CD4-positive, alpha-beta T cell (primary cell): ENCODE measurements around the gene C17orf75. TPM values are rescaled to one million over a fixed set of nuclear protein-coding genes. Genes with fewer than 3 reads are reported as not detected.

Source experiments
- ATAC-seq: fragments of 200-7000 bp; cut with Tn5 transposase; one replicate; pipeline ENCODE4 v1.10.0; 2022; ENCODE audit warnings: mild to moderate bottlenecking; ENCODE audit not compliant: poor library complexity
- CTCF ChIA-PET: fragments of 350-600 bp; sonication (Branson Sonifier 250); formaldehyde crosslinking; loops from one replicate; lab custom pipeline; 2021; ENCODE audit warnings: antibody characterized with exemption, inconsistent platforms; lab: Charles Lee
- POLR2A ChIA-PET: fragments of 350-600 bp; sonication (Branson Sonifier 250); formaldehyde crosslinking; loops from one replicate; lab custom pipeline; 2021; ENCODE audit warnings: antibody characterized with exemption, inconsistent platforms; lab: Charles Lee
- DNase-seq, 14 experiments: peaks; one replicate each; pipeline ENCODE4 v3.0.0-alpha.2; 2013 to 2020; ENCODE audit warnings: mixed read lengths in 2 of 14
- H3K27ac ChIP-seq, 2 donors: one replicate each; pipeline versions ENCODE4 v1.5.1 to v1.7.0; 2013; ENCODE audit warnings: low read length in 2 of 2, low read depth in 1 of 2, mild to moderate bottlenecking in 1 of 2
- H3K27me3 ChIP-seq, 2 experiments: 1 replicate in 1 of 2; 2 replicates in 1 of 2; pipeline versions ENCODE4 v1.6.1 to v1.7.0; 2013; ENCODE audit warnings: low read length in 2 of 2, control low read depth in 1 of 2, mild to moderate bottlenecking in 1 of 2, moderate library complexity in 1 of 2; ENCODE audit not compliant: insufficient read depth in 2 of 2, control insufficient read depth in 1 of 2
- H3K36me3 ChIP-seq: one replicate; pipeline ENCODE4 v1.6.1; 2013; ENCODE audit warnings: low read length, control low read depth; ENCODE audit not compliant: insufficient read depth
- H3K4me1 ChIP-seq: one replicate; pipeline ENCODE4 v1.6.1; 2013; ENCODE audit warnings: low read length, control low read depth; ENCODE audit not compliant: insufficient read depth
- H3K4me3 ChIP-seq: one replicate; pipeline ENCODE4 v1.5.1; 2013; ENCODE audit warnings: mild to moderate bottlenecking, low read length, moderate library complexity
- H3K9me3 ChIP-seq, 2 experiments: 1 replicate in 1 of 2; 2 replicates in 1 of 2; pipeline versions ENCODE4 v1.6.1 to v1.7.0; 2013; ENCODE audit warnings: low read length in 2 of 2, mild to moderate bottlenecking in 2 of 2, control low read depth in 1 of 2, moderate library complexity in 1 of 2; ENCODE audit not compliant: control insufficient read depth in 1 of 2, insufficient read depth in 1 of 2
- H3K27ac Mint-ChIP-seq: one replicate; pipeline ENCODE4 v1.8.0; 2020; ENCODE audit warnings: mixed read lengths
- H3K27me3 Mint-ChIP-seq: one replicate; pipeline ENCODE4 v1.8.0; 2021; ENCODE audit warnings: mixed read lengths
- H3K36me3 Mint-ChIP-seq: one replicate; pipeline ENCODE4 v1.8.0; 2021; ENCODE audit warnings: low read depth, mixed read lengths
- H3K4me1 Mint-ChIP-seq: one replicate; pipeline ENCODE4 v1.8.0; 2021; ENCODE audit warnings: low read depth, mixed read lengths
- H3K4me3 Mint-ChIP-seq: one replicate; pipeline ENCODE4 v1.8.0; 2020; ENCODE audit warnings: mild to moderate bottlenecking, mixed read lengths
- H3K9me3 Mint-ChIP-seq: one replicate; pipeline ENCODE4 v1.8.0; 2020; ENCODE audit warnings: mixed read lengths
- intact Hi-C, 2 experiments: fragments of 100-400 bp; cut with DNase I in 1 of 2; cut with micrococcal nuclease in 1 of 2; formaldehyde crosslinking; loops; one replicate each; pipeline versions ENCODE4 v1.15.1 to v1.9.0; 2023 to 2025; cut with DNase I, micrococcal nuclease
- total RNA-seq, 174 experiments: library from RNA in 2 of 174; stranded (reverse) in 2 of 174; gene quantifications; one replicate each; pipeline ENCODE4 v1.2.3 and lab custom pipeline; 2021 to 2026
- TF ChIP-seq, protein P1 (sequence below): fragments of 200-600 bp; IDR thresholded peaks from one replicate; pipeline ENCODE4 v1.8.0; 2022; ENCODE audit warnings: antibody characterized with exemption, mild to moderate bottlenecking

C17orf75 gene
- total RNA-seq, 2 experiments from 2014 or later = 12.8 to 15.9 TPM

DNA sequence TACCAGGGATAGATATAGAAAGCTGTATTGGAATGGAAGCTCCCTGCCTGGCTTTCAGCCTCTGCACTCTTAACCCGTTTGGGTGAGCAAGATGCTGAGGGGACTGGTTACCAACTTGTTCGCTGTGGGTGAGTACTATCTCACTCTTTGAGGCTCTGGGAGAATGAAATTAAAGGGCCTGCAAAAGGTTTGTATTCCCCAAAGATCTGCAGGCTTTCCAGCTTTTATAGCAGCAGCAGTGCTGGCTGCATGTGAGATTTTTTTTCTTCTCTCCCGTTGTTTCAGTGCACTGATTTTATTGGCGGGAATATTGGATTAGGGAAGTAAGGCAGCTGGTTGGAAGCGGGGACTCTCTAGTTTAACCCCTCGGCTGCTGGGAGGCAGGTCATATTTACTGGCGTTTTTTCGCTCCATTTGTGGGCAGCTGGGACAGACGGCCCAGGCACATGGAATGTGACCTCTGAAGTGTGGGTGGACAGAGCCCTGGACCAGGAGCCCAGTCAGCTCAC lies 30.9 kb downstream of the C17orf75 start:
- Histone ChIP-seq H3K36me3 (no peaks in the 10 kb centered on the region), H3K9me3 (no peaks in the 10 kb centered on the region), H3K4me1 (no peaks in the 10 kb centered on the region), H3K4me3 (no peak overlapping the region), H3K27ac (no peak overlapping the region), H3K27me3 (no peaks in the 10 kb centered on the region)
- TF ChIP-seq, protein P1, sequence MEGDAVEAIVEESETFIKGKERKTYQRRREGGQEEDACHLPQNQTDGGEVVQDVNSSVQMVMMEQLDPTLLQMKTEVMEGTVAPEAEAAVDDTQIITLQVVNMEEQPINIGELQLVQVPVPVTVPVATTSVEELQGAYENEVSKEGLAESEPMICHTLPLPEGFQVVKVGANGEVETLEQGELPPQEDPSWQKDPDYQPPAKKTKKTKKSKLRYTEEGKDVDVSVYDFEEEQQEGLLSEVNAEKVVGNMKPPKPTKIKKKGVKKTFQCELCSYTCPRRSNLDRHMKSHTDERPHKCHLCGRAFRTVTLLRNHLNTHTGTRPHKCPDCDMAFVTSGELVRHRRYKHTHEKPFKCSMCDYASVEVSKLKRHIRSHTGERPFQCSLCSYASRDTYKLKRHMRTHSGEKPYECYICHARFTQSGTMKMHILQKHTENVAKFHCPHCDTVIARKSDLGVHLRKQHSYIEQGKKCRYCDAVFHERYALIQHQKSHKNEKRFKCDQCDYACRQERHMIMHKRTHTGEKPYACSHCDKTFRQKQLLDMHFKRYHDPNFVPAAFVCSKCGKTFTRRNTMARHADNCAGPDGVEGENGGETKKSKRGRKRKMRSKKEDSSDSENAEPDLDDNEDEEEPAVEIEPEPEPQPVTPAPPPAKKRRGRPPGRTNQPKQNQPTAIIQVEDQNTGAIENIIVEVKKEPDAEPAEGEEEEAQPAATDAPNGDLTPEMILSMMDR = no peak
- Mint-ChIP-seq H3K27ac (no peak overlapping the region), H3K36me3 (no peaks in the 10 kb centered on the region), H3K27me3 (peaks cover 18% of the 10 kb centered on the region), H3K9me3 (no peaks in the 10 kb centered on the region), H3K4me3 (no peak overlapping the region), H3K4me1 (no peaks in the 10 kb centered on the region)
- intact Hi-C loops = no loop called here
- CTCF ChIA-PET = no interaction called here
- ATAC-seq = no peak
- POLR2A ChIA-PET = no interaction called here
- no peak for DNase-seq

DNA sequence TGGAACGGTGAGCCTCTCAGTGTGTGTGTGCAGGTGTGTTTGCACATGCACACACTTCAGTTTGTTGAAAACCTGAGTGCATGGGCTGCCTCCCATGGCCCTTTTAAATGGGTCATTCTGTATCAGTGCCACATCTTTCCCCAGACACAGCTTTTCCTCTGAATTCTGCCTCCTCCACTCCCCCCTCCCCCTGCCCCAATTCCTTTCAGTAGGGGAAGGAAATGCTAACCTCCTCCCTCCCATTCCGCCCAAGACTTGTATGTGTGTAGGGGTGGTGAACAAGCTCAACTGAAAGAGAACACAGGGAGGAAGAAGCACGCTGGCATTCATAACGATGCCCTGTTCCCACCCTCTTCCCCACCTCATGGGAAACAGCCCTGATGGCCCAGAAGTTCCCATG lies 34.3 kb downstream of the C17orf75 start:
- intact Hi-C loops = no loop called here
- Histone ChIP-seq H3K27ac (no peak overlapping the region), H3K36me3 (no peaks in the 10 kb centered on the region), H3K27me3 (no peaks in the 10 kb centered on the region), H3K9me3 (no peaks in the 10 kb centered on the region), H3K4me3 (no peak overlapping the region), H3K4me1 (no peaks in the 10 kb centered on the region)
- no peak overlapping the region for H3K4me3 Mint-ChIP-seq
- ATAC-seq (no peak), DNase-seq (no peak)
- no peak overlapping the region for H3K27ac Mint-ChIP-seq
- ChIA-PET POLR2A (no interaction called here), CTCF (no interaction called here)
- no peaks in the 10 kb centered on the region for H3K9me3 Mint-ChIP-seq
- H3K4me1 Mint-ChIP-seq = no peaks in the 10 kb centered on the region
- TF ChIP-seq, protein P1 = no peak
- H3K27me3 Mint-ChIP-seq = peaks cover 5% of the 10 kb centered on the region
- H3K36me3 Mint-ChIP-seq = no peaks in the 10 kb centered on the region

GRCh38 chr17:32305049-32305448 lies 36.9 kb downstream of the C17orf75 start:
- DNase-seq (no peak), ATAC-seq (no peak)
- ChIA-PET CTCF (no interaction called here), POLR2A (no interaction called here)
- no peak overlapping the region for H3K27ac ChIP-seq
- Mint-ChIP-seq H3K9me3 (no peaks in the 10 kb centered on the region), H3K27ac (no peak overlapping the region), H3K36me3 (no peaks in the 10 kb centered on the region), H3K27me3 (no peaks in the 10 kb centered on the region), H3K4me1 (no peaks in the 10 kb centered on the region), H3K4me3 (no peak overlapping the region)
- no peaks in the 10 kb centered on the region for H3K9me3 ChIP-seq
- TF ChIP-seq, protein P1 = no peak
- H3K4me1 ChIP-seq = no peaks in the 10 kb centered on the region
- H3K36me3 ChIP-seq = no peaks in the 10 kb centered on the region
- H3K4me3 ChIP-seq = no peak overlapping the region
- intact Hi-C loops = no loop called here
- no peaks in the 10 kb centered on the region for H3K27me3 ChIP-seq
